NCI-H446 (cell line): ENCODE data around the gene ANKS6.
A peak's percentile ranks its signal among the peaks of the same experiment; 100 is the strongest.

Source experiments
- DNase-seq, 2 experiments: peaks; one replicate each; lab custom pipeline; 2025; lab: John Stamatoyannopoulos, UW

ANKS6 gene

DNA sequence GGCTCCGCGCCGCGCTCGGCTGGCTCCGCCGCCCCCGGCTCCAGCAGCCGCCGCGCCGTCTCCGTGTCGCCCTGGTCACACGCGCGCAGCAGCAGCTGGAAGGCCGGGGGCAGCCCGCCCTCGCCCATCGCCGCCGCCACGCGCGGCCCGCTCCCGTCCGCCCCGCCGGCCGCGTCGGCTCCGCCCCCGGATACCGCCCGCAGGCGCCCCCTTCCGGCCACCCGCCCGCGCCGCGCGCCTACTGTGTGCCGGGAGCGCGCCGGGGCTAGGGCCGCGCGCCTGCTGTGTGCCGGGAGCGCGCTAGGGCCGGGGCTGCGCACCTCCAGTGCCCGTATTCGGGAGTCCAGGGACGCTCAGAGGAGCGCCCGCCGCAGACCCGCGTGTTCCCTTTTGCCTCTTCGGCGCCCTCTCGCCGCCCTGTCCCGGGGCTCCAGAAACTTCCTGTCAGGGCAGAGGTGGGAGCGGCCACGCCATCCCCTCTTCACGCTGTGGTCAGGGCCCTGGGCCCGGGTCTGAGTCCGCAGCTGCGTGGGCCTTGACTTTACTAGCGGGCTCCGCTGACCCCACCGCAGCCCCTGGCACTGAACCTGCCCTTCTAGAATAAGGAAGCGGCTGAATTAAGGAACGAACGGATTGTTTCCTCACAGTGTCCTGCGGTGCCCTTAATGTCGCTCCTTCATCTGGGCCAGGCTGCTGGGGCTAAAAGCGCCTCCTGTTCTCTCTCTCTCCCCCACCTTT, at the start of gene ANKS6:
Gene ANKS6 (minus strand): TSS at position 192 of the 738 bp plus-strand sequence. CDS start 64 bp downstream, at position 128.
- DNase-seq, result peak; percentile 21 to 74

DNA sequence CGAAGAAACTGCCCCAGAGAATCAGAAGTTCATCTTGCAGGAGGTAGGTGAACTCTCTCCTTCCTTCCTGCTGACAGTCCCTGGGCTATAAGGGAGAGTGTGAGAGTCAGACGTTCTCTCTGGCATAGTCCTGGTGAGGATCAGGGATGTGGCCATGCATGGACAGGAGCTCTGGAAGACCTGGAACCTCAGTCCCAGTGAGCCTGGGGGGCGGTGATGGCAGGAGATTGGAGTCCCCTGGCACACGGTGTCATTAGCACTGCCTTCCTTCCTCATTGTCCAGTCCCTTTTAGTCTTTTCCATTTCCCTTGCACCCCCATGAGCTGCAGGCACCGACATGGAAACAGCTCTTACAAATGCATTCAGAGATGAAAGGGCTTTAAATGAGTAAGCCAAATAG, 49.7 kb upstream of the ANKS6 start:
- DNase-seq, result no peak

DNA sequence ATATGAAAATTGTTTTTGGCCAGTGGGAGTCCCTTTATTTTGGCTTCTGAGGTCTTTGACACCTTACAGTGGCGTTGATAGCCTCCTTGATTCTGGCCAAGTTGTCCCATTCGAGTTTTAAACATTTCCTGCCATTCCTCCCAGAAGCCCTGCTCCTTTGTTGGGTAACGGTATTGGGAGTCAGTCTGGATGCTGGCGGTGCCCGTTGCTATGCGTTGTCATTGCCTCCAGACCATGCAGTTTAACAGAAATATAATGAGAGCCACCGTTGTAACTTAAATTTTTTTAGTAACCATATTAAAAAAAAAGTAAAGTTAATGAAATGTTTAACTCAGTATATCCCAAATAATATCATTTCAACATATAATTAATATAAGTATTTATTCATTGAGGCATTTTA, 46.2 kb upstream of the ANKS6 start:
- DNase-seq, result no peak

DNA sequence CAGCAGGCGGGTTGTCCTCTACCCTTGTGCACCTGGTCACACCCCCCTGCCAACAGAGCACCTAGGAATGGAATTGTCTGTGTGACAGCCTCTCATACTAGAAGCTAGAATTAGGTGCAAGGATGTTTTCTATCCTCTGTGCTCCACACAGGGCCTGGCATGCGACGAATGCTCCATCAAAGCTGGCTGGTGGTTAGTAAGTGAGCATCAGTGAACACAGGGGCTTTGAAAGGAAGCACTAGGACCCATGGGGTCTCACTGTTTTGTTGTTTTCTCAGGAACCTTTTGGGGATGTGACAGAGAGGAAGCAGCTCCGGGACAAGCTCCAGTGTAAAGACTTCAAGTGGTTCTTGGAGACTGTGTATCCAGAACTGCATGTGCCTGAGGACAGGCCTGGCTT, 43.4 kb upstream of the ANKS6 start:
- no peak for DNase-seq

DNA sequence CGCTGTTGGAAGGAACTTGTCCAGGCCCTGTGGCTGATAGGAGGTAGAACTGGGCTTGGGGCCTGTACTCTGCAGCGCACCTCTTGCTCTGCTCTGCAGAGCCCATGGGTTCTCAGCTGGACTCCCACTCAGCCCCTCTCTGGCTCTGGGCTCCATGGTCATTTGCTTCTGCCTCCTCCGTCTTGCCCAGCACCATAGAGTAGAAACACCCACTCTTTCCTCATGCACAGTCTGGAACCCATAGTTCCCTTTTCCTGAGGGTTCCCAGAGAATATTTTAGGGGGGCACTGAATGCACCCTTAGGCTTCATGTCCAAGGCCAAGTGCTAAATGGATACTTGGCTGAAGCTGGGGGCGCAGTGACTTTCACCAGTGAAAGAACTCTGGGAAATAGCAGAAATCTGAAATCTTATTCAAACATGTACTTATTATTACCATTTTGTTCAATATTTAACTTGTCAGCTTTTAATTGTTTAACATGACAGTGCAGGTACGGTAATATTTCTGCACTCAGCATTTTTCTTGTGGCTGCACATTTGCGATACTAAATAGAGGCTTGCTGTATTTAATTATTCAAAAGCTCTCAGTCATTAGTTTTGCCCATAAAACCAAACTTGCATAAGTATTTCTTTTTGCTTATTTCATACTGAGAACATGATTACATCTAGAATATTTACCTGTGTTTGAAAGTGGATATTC, 42.7 kb upstream of the ANKS6 start:
- no peak for DNase-seq

DNA sequence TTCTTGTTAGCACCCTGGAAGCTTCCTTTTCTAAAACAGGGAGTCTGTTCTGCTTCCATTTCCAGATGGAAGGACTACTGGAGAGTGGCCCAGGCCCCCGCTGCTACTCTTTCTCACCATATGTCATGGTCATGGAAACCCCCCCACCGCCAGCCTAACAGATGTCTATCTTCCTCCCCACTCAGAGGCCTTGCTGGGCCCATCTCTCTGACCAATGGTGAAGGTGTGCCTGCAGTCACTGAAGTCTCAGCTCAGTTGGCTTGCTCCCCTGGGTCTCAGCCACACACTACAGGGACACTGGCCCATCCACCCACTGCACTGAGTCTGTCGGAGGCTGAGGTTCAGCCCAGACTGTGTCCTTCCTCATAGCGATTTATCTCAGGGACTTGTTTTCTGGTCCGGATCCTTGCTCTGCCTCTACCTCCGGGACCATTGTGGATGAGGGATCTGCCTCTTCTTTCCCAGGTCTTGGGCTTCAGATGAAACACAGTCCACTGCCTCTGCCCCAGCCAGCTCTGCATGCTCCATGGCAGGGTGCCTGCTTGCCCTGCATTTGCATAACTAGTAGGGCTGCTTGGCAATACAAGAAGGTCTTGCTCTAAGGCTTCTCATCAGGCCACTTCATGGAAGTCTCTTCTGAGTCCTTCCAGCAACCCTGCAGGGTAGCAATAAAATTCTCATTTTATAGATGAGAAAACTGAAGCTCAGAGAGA, 42.0 kb upstream of the ANKS6 start:
- peak in 1 of 2 experiments; percentile 59 for DNase-seq

DNA sequence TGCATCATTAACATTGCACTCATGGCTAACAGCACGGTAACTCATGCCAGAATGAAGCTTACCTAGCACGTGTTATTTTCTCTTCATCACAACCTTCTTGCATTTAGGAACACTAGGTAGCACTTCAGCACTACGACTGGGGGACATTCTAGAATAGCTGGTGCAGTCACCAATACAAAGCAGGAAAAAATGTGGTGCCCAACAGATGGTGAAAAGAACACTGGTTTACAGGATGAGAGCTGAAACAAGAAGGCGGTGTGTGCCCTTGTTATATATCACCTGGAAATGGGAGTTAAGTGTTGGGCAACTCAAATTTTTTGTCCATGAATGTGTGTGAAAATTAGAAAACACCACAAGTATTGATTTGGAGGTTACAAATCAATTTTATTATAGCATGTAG, 41.2 kb upstream of the ANKS6 start:
- no peak for DNase-seq

DNA sequence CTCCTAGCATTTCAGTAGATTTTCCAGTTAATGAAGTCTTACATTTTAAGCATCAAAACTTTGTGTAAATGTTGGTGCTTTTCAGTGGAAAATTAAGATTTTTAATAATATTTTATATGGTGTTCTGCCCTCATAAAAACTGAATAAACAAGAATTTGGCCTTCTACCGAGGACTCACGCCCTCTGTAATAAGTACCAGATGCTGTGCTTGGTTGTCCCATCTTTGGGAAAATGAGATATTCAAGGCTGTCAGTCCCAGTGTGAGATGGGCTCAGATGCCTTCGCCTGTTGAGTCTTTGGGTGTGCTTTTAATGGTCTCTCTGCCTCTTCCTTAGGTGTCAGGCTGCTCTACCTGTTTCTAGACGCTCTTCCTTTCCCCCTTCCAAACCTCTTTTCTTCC, 39.9 kb upstream of the ANKS6 start:
- no peak for DNase-seq

DNA sequence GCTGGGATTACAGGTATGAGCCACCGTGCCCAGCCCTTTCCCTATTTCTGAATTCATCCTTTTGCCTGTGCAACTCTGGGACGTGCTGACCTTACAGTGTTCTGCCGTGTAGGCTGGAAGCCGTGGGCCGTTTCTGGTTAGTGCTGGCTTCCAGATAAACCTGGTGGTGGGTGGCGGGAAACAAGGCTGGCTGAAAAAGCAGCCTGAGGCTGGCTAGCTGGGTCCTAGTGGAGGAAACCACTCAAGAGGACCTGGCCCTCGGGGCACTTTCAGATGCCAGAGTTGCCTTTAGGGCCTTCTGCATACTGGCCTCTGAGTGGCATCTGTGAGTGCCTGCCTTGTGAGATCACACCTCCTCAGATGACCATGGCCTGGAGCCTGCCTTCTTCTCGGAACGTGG, 38.0 kb upstream of the ANKS6 start:
- DNase-seq, result no peak

DNA sequence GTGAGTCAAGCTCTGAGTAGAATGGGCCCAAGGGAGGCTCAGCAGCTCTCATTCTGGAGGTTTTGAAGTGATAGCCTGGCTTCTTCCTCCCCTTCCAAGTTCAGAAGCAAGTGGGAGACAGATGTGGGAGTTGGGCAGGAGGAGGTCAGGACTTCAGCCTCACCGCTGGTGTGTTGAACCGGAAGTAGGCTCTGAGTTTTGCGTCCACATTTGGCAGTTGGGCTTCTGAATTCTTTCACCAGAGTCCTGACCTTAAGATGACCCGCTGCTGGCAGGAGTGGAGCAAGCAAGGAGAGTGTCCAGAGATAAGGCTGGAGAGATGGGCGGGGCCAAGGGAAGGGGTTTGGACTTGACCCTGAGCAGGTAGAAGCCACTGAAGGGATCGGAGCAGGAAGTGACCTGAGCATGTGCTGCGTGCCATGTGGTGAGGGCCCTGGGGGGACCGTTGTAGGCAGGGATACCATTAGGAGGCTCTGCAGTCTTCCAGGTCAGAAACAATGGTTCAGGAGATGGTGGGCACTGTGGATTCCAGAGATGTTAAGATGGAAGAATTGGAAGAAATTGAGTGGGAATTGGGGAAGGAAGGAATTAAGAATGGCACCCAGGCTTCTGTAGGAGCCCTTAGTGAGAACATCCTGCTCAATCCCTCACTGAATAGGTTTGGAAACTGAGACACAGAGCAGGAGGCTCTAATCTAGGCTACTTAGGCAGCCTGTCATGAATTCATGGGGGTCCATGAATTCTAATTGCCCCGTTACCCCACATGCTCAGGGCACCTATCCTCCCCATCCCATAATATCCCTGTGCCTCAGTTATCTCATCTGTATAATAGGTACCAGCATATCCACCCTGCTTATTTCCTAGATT, 37.0 kb upstream of the ANKS6 start:
- no peak for DNase-seq

DNA sequence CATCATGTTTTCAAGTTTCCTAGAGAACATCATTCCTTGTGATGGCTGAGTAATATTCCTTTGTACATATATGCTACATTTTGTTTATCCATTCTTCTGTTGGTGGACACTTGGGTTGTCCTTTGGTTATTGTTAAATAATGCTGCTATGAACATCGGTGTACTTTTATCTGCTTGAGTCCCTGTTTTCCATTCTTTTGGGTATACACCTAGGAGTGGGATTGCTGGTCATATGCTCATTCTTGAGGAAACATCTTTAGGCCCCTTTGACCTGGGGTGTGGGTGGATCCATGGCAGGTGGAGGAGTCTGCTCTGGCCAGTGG, 36.4 kb upstream of the ANKS6 start:
- DNase-seq, result no peak

DNA sequence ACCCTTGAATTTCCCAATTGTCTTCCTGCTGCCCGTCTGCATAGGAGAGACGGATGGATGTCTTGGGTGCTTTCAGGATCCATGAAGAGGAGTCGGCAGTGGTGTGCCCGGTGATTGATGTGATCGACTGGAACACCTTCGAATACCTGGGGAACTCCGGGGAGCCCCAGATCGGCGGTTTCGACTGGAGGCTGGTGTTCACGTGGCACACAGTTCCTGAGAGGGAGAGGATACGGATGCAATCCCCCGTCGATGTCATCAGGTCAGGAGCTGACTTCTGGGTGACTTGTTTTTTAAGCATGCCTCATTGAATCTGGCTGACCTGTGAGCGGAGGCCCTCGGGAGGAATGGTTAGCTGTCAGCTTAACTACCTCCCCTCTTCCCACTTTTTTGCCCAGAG, 35.3 kb upstream of the ANKS6 start:
- no peak for DNase-seq

DNA sequence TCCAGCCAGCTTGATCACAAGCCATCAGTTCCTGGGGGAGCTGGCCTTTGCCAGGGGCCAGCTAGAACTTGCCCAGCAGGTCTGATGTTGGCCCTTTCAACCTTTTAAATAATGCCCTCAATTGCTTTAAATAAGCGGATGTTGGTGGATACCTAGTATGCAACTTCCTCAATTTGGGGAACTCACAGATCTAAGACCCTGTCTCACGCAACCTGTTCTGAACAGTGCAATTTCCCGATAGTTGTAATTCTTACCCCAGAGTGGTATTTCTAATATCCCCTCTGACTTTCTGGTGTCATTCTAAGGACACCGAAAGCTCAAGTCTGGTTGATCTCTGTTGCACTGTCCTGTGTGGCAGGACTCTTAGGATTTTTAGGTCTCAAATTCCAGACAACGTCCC, 34.2 kb upstream of the ANKS6 start:
- DNase-seq, result no peak

DNA sequence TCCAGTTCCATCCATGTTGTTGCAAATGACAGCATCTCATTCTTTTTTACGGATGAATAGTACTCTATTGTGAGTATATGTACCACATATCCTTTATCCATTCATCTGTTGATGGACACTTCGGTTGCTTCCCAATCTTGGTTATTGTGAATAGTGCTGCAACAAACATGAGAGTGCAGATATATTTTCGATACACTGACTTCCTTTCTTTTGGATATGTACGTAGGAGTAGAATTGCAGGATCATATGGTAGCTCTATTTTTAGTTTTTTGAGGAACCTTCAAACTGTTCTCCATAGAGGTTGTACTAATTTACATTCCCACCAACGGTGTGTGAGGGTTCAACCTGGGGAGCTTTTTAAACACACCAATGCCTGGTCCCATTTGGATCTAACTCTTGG, 33.4 kb upstream of the ANKS6 start:
- no peak for DNase-seq

DNA sequence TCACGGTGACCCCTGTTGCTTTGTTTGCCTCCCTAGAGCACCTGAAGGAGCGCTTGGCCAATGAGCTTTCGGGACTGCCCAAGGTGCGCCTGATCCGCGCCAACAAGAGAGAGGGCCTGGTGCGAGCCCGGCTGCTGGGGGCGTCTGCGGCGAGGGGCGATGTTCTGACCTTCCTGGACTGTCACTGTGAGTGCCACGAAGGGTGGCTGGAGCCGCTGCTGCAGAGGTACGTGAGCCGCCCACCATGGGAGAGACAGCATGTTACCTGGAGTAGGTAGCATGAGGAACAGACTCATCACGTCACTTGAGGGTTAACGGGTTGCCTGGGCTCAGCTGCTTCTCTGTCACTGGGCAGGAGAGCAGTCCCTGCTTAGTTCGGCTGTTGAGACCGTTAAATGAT, 30.4 kb upstream of the ANKS6 start:
- no peak for DNase-seq

DNA sequence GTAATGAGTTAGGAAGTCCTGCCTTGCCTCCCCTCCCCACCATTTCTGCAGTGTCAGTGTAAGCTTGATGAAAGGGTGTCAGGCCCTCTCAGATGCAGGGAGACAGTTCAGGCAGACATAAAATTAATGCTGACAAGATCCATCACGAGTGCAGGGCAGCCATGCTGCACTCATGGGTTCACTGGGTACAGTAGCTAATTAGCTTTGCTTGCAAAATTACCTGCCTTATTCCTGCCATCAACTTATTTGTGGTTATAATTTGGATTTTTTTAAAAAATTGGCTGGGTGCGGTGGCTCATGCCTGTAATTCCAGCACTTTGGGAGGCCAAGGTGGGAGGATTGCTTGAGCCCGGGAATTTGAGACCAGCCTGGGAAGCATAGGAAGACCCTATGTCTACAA, 29.1 kb upstream of the ANKS6 start:
- no peak for DNase-seq

DNA sequence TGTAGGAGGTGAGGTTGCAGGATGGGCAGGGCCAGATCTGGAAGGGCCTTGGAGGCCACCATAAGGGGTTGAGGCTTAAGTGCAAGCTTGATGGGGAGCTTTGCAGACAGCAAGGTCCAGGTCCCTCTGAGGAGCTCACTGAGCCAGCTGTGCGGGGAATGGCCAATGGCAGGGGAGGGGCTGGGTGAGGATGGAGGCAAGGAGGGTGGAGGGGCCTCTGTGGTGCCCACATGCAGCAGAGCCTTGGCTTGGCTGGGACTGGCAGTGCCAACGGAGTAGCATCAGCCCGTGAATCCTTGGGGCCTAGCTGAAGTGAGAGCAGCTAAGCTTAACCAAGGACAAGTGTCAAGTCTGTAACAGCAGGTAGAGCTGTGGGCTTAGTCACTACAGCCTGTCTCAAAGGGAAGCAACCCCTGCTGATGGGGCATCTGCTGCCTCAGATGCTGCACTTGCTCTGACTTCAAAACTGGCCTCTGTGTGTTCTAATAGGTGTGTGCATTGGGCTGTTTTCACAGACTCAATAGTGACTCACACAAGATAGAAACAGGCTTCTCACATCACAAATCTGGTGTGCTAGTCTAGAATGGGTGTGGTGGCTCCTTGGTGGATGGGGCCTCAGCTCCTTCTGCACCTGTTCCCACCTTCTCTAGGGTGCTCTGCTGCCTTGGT, 27.4 kb upstream of the ANKS6 start:
- peak in 1 of 2 experiments; percentile 48 for DNase-seq

DNA sequence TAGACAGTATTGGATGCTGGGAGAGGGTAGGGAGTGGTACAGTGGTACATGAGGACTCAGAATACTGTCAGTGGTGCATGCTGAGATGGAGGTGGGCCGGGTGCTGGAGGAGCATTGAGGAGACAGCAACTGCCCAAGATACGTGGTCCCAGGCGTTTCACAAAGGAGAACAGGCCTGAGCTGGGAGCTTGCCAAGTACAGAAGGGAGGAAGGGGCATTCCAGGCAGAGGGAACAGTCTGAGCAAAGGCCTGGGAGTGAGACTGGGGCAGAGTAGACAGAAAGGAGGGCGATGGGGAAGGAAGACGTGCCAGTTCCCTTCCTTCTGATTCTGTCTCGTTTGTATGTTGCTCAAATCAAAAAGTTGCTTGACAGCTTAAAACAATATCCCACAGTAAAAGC, 26.3 kb upstream of the ANKS6 start:
- no peak for DNase-seq

DNA sequence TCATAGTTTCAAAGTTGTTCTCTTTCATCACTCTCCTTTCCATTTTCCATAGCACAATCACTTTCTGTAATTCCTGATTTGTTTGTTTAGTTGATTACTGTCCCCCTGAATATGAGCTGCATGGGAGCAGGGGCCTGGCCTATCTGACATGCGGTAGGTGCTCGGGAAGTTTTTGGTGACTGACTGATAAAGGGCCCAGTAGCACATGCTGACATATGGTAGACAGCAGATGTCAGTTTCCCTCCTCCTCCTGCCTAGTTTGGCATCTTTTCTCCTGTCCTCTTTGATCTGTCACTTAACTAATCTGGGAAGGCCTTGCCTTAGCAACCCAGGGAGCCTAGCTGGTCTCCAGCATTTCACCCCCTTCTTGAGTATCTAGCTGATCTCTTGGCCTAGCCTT, 25.5 kb upstream of the ANKS6 start:
- DNase-seq, result peak in 1 of 2 experiments; percentile 2

DNA sequence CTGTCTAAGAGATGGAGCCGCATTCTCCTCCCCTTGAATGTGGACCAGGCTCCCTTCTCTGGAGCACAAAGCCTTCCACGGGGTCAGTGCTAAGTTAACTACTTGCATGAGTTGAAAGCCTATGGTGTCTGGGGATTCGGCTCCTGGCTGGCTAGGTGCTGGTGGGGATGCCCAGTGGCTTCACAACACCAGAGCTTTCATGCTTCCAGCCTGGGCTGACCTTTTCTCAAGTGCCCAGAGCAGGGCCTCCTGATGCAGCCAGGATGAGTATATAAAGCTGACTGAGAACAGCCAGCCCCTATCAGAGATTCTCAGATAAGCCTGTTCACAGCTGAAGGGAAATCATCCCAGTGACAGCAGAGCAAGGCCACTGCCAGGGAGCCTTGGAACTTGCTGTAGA, 22.9 kb upstream of the ANKS6 start:
- DNase-seq, result no peak

DNA sequence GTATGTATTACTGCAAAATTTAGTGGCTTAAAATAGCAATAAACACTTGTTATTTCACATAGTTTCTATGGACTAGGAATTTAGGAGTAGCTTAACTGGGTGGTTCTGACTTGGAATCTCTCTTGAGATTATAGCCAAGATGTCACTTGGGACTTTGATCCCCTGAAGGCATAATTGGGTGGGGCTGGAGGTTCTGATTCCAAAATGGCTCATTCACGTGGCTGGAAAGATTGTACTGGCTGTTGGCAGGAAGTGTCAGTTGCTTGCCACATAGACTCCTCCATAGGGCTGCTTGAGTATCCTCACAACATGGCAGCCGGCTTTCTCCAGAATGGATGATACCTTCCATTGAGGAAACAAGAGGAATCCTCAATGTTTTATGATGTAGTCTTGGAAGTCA, 22.4 kb upstream of the ANKS6 start:
- no peak for DNase-seq
